ENCODE measurements around the gene LRRC8D. TPM values are rescaled to one million over a fixed set of nuclear protein-coding genes. Genes with fewer than 3 reads are reported as not detected.

The LRRC8D gene
- total and polyA plus RNA-seq, 9 of the 15 experiments (the other 6 are each of a cell fraction or from before 2014, with no cell fraction given) = 3.4 to 53.9 (median 15.9) TPM

DNA sequence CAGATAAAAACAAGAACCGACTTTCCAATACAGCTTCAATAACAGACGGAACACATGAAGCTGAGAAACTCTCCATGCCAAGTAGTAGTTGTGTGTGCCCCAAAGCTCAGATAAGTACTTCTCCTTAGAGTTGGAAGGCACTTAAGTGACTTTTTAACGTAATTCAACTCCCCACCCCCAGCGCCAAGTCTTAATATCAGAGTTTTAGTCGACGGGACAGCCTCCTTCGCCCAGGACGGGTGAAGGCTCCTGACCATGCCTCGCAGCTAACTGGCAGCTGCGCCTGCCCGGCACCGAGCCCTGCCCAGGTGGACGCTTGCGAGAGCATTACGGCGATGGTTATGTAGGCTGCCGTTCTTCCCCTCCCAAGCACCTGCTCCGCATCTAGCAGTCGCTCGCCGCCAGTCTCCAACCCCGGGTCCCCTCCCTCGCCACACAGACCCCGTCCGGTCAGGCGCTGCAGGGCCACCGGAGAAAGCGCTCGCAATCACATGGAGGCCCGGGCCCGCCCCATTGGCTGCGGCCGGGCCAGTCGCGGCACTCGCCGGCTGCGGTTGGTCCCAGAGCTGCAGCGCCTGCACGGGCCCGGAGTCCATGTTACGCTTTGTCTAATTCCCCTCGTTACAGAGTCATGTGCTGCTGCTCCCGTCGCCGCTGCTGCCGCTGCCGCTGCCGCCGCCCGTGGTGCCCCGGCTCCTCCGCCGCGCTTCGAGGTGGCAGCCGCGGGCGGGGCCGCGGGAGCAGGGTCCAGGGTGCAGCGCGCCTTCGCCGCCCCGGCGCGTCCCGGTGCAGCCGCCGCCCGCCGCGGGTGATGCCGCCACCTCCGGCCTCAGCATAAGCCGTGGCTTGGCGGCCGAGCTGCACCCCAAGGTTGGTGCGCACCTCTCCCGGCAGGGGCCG is at the start of gene LRRC8D (continued):
- TF ChIP-seq DACH1 (IDR thresholded peaks at IDR 0.05; ENCODE audit: partially characterized antibody) (no peak), TBP (optimal IDR thresholded peaks at IDR 0.05; ENCODE audit: low read depth, low read length) (peak; percentile 80), RBM22 (IDR thresholded peaks at IDR 0.05; ENCODE audit: low read depth, low read length, poor library complexity, severe bottlenecking) (peak; percentile 18), POLR2AphosphoS5 (IDR thresholded peaks at IDR 0.05; ENCODE audit: control insufficient read depth, insufficient read depth, low read depth, low read length) (peak; percentile 52), TAF1 (IDR thresholded peaks at IDR 0.05; ENCODE audit: control insufficient read depth, extremely low read depth, insufficient read depth, low read length, severe bottlenecking) (peak; percentile 60), TCF7L2 (IDR thresholded peaks at IDR 0.05; ENCODE audit: low read depth, low read length) (no peak), CCNT2 (IDR thresholded peaks at IDR 0.05; ENCODE audit: borderline replicate concordance, extremely low read depth, insufficient read length, low read depth, low read length) (peak; percentile 59), ZNF318 (IDR thresholded peaks at IDR 0.05; ENCODE audit: borderline replicate concordance in 1 of 2, low read depth in 1 of 2) (no peak), ZHX1 (conservative IDR thresholded peaks at IDR 0.05; ENCODE audit: low read length) (0 out of 2 replicates have a peak, but pooled peaks have one; percentile 25), RUNX1 (IDR thresholded peaks at IDR 0.05; ENCODE audit: low read depth) (no peak)
- TF ChIP-seq, protein P1, sequence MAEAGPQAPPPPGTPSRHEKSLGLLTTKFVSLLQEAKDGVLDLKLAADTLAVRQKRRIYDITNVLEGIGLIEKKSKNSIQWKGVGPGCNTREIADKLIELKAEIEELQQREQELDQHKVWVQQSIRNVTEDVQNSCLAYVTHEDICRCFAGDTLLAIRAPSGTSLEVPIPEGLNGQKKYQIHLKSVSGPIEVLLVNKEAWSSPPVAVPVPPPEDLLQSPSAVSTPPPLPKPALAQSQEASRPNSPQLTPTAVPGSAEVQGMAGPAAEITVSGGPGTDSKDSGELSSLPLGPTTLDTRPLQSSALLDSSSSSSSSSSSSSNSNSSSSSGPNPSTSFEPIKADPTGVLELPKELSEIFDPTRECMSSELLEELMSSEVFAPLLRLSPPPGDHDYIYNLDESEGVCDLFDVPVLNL (CRISPR knock-in tag; IDR thresholded peaks at IDR 0.05; ENCODE audit: low read depth) = peak; percentile 32
